ENCODE results near the gene ZNF592. TPM values are rescaled to one million over a fixed set of nuclear protein-coding genes. Genes with fewer than 3 reads are reported as not detected.
A peak's percentile ranks its signal among the peaks of the same experiment; 100 is the strongest.

Gene ZNF592
- total and polyA plus RNA-seq, 12 donors, result 8.2 to 26.9 (median 20.5) TPM

DNA sequence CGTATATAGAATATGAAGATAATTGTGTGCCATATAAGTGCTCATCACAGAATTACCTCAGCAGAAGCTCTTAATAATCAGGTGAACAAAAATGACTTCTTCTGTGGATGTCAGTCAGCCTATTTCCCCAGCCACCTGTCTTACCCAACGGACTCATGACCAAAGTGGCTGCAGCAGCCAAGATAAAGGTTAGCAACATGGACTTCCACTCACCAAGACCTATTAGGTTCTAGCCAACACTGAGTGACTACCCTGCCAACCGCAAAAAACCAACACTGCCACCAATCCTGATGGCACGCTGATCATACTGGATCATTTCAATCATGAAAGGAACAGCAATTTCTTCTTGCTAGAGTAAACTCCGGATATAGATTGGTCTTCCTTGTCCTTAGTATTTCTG lies 44.6 kb upstream of the ZNF592 start:
- Histone ChIP-seq H3K9me3 (no peaks in the 10 kb centered on the region), H3K27me3 (no peaks in the 10 kb centered on the region), H3K4me3 (no peak overlapping the region), H3K27ac (no peak overlapping the region), H3K36me3 (peaks cover 0 to 10% (median 0%) of the 10 kb centered on the region in 9 donors), H3K4me1 (peaks cover 3 to 61% (median 22%) of the 10 kb centered on the region in 9 donors)
- no peak for ATAC-seq
- 88 to 96% methylated on average over 5 of the region's 5 CpGs for WGBS, 2 donors
- no peak for DNase-seq
- intact Hi-C loops (cut with DNase I), result loop anchor here in 2 of 10 donors (5.0 kb wide), 2 partner anchors 43 to 47 kb away; partner anchors contain the start of genes NMB (in 1 of the 2) and ZNF592 (in 1 of the 2)
- TF ChIP-seq, protein P1, sequence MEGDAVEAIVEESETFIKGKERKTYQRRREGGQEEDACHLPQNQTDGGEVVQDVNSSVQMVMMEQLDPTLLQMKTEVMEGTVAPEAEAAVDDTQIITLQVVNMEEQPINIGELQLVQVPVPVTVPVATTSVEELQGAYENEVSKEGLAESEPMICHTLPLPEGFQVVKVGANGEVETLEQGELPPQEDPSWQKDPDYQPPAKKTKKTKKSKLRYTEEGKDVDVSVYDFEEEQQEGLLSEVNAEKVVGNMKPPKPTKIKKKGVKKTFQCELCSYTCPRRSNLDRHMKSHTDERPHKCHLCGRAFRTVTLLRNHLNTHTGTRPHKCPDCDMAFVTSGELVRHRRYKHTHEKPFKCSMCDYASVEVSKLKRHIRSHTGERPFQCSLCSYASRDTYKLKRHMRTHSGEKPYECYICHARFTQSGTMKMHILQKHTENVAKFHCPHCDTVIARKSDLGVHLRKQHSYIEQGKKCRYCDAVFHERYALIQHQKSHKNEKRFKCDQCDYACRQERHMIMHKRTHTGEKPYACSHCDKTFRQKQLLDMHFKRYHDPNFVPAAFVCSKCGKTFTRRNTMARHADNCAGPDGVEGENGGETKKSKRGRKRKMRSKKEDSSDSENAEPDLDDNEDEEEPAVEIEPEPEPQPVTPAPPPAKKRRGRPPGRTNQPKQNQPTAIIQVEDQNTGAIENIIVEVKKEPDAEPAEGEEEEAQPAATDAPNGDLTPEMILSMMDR (IDR thresholded peaks at IDR 0.05), result no peak

DNA sequence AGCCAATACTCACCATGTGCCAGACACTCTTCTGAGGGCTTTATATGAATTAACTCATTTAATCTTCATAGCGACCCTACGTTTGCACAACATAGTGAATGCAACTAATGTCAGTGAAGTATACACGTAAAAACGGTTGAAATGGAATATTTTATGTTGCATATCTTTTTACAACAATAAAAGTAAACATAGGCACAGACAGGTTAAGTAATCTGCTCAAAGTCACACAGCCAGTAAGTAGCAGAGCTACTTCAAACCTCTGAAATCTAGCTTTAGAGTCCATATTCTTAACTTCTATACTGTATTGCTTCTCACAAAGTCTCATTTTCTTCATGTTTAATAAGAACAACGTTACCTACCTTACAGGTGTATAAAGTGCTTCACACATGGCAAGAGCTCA lies 34.0 kb upstream of the ZNF592 start:
- Histone ChIP-seq H3K4me1 (peaks cover 5 to 42% (median 27%) of the 10 kb centered on the region in 9 donors), H3K9me3 (no peaks in the 10 kb centered on the region), H3K36me3 (peaks cover 0 to 33% (median 5%) of the 10 kb centered on the region in 9 donors), H3K27me3 (no peaks in the 10 kb centered on the region), H3K4me3 (peak overlapping the region in 7 of 10 donors; percentile 68 to 96 (median 87)), H3K27ac (peak overlapping the region in 2 of 10 donors; percentile 89 to 96)
- TF ChIP-seq, protein P1 (IDR thresholded peaks at IDR 0.05), result no peak
- ATAC-seq (no peak), DNase-seq (no peak)
- WGBS, 2 donors, result 84 to 88% methylated on average over 5 of the region's 5 CpGs
- intact Hi-C loops (cut with DNase I), result loop anchor here in 4 of 10 donors (5.0 to 10.0 kb wide), 4 partner anchors 38 to 210 kb away; partner anchors contain the start of genes NMB (in 2 of the 4) and WDR73 (in 2 of the 4)

DNA sequence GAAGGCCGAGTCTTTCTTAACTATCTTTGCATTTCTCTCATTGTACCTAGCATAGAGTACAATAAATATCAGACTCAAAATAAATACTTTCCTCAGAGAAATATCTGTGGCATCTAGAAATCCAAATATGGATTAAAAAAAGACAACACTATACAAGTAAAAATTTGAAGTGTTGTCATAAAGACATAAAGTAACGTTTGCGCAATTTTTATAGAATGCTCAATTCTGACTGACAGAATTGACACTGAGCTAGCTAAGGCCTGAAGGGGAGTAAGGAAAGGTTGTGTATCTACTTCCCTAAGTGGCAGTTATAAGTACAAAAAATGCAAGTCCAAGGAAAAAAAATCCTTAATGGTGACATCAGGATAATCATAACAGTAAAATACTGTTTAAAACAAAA lies 33.6 kb upstream of the ZNF592 start:
- Histone ChIP-seq H3K27ac (peak overlapping the region in 8 of 10 donors; percentile 89 to 98 (median 96)), H3K9me3 (no peaks in the 10 kb centered on the region), H3K4me3 (peak overlapping the region; percentile 68 to 97 (median 88)), H3K4me1 (peaks cover 5 to 42% (median 27%) of the 10 kb centered on the region in 9 donors), H3K36me3 (peaks cover 0 to 28% (median under 1%) of the 10 kb centered on the region in 9 donors), H3K27me3 (no peaks in the 10 kb centered on the region)
- TF ChIP-seq, protein P1 (IDR thresholded peaks at IDR 0.05), result no peak
- WGBS, 2 donors, result 56 to 57% methylated on average over 3 of the region's 3 CpGs
- DNase-seq, result no peak
- ATAC-seq, result no peak
- intact Hi-C loops (cut with DNase I), result loop anchor here in 5 of 10 donors (5.0 to 10.0 kb wide), 5 partner anchors 37 to 210 kb away; partner anchors contain the start of genes NMB (in 2 of the 5) and WDR73 (in 2 of the 5)

DNA sequence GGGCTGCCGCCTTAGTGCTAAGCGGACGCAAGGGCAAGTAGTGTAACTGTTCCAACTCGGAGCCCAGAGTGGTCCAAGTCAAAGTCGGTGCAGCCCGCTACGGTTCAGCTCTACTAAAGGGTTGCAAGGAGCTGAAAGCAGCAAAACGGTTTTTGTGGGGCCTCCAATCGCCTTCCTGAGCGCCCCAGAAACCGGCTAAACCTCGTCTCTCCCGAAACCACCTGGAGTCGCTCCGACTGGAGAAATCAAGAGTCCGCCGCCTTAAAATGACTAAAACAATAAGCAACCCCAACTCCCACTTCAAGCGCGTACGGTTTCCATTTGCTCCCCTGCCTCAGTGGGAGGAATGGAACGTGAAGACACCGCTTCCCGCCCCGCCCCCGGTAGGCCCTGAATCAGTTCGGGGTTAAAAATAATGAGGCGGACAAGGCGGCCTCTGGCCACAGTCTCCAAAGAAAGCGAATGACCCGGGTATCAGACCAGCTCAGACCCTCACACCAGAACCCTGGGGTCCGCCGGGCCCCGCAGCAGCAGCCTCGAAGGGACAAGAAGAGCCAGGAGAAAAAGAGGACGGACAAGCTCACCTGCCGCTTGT lies 32.9 kb upstream of the ZNF592 start:
- peak overlapping the region; percentile 89 to 98 (median 96) for H3K27ac ChIP-seq
- DNase-seq, result no peak
- intact Hi-C loops (cut with DNase I), result loop anchor here in 8 of 10 donors (2.0 to 10.0 kb wide), 7 partner anchors 31 to 209 kb away; partner anchors contain the start of genes ZNF592 (in 3 of the 8), NMB (in 2 of the 8) and WDR73 (in 2 of the 8)

More for the DNA sequence above, 32.9 kb upstream of the ZNF592 start:
- Histone ChIP-seq H3K9me3 (no peaks in the 10 kb centered on the region), H3K4me3 (peak overlapping the region; percentile 68 to 97 (median 88)), H3K36me3 (peaks cover 0 to 21% (median 0%) of the 10 kb centered on the region in 9 donors), H3K4me1 (peaks cover 5 to 47% (median 27%) of the 10 kb centered on the region in 9 donors), H3K27me3 (no peaks in the 10 kb centered on the region)
- ATAC-seq, result peak in 7 of 8 donors; percentile 1 to 41 (median 13)
- TF ChIP-seq, protein P1 (IDR thresholded peaks at IDR 0.05), result no peak
- WGBS, 2 donors, result 0% methylated on average over 36 of the region's 36 CpGs

Measured in heart right ventricle (tissue), 16 donors.